MCF 10A (cell line): ENCODE results near the gene PLD1. TPM values are rescaled to one million over a fixed set of nuclear protein-coding genes. Genes with fewer than 3 reads are reported as not detected.

Experiments used
- BruUV-seq: library from RNA; stranded (reverse); fragments of 400-500 nt; replicated peaks from 2 replicates; lab custom pipeline; 2021; lab: Mats Ljungman, UMichigan
- CTCF ChIA-PET: fragments of 300-600 bp; sonication (Branson Sonifier 250); formaldehyde crosslinking; extraction: SDS; loops from one replicate; lab custom pipeline; 2021; ENCODE audit warnings: antibody characterized with exemption, inconsistent platforms; lab: Yijun Ruan, JAX
- POLR2A ChIA-PET: fragments of 300-600, 350-650 bp; sonication (Branson Sonifier 250); formaldehyde crosslinking; extraction: SDS; loops from one replicate; lab custom pipeline; 2020; ENCODE audit warnings: antibody characterized with exemption, inconsistent platforms; lab: Yijun Ruan, JAX
- DNase-seq: peaks from one replicate; pipeline ENCODE4 v3.0.0-alpha.2; 2018; ENCODE audit not compliant: unreplicated experiment
- H3K27ac Mint-ChIP-seq: one replicate; pipeline ENCODE4 v1.8.0; 2022; ENCODE audit warnings: mild to moderate bottlenecking, low read depth, mixed read lengths; ENCODE audit not compliant: unreplicated experiment
- H3K27me3 Mint-ChIP-seq: one replicate; pipeline ENCODE4 v1.8.0; 2022; ENCODE audit warnings: mixed read lengths; ENCODE audit not compliant: insufficient read depth, unreplicated experiment
- H3K36me3 Mint-ChIP-seq: one replicate; pipeline ENCODE4 v1.8.0; 2022; ENCODE audit warnings: mild to moderate bottlenecking, moderate library complexity, mixed read lengths; ENCODE audit not compliant: insufficient read depth, unreplicated experiment
- H3K4me1 Mint-ChIP-seq: one replicate; pipeline ENCODE4 v1.8.0; 2022; ENCODE audit warnings: mixed read lengths; ENCODE audit not compliant: insufficient read depth, unreplicated experiment
- H3K4me3 Mint-ChIP-seq: one replicate; pipeline ENCODE4 v1.8.0; 2022; ENCODE audit warnings: mild to moderate bottlenecking, moderate library complexity, mixed read lengths; ENCODE audit not compliant: unreplicated experiment
- H3K9me3 Mint-ChIP-seq: one replicate; pipeline ENCODE4 v1.8.0; 2022; ENCODE audit warnings: mixed read lengths; ENCODE audit not compliant: unreplicated experiment
- CTCF ChIP-seq: fragments of 200-600 bp; IDR thresholded peaks from one replicate; pipeline ENCODE4 v1.8.0; 2022; ENCODE audit warnings: antibody characterized with exemption, mild to moderate bottlenecking; ENCODE audit not compliant: unreplicated experiment
- intact Hi-C: fragments of 100-400 bp; cut with micrococcal nuclease; formaldehyde crosslinking; loops from 2 replicates; pipeline ENCODE4 v1.14.1; 2022
- total RNA-seq: library from RNA; stranded (reverse); gene quantifications from 2 replicates; pipeline ENCODE4 v1.2.3, GENCODE V29; 2022

The PLD1 gene
- total RNA-seq, 1 experiment from 2014 or later, result 8.0 TPM

GRCh38 chr3:171700157-171700556 is 110.1 kb downstream of the PLD1 start:
- Mint-ChIP-seq H3K9me3 (no peaks in the 10 kb centered on the region), H3K4me1 (no peaks in the 10 kb centered on the region), H3K36me3 (peaks cover 7% of the 10 kb centered on the region), H3K27ac (no peak overlapping the region), H3K4me3 (no peak overlapping the region), H3K27me3 (no peaks in the 10 kb centered on the region)
- BruUV-seq, result no TSS peak
- TF ChIP-seq CTCF, result no peak
- no peak for DNase-seq
- CTCF ChIA-PET, result interaction anchor here (1.0 kb wide), 1 partner anchor 134 kb away, joined by 3 read pairs; no protein-coding TSS in a partner anchor
- POLR2A ChIA-PET, result interaction anchor here (1.6 kb wide), 1 partner anchor 102 kb away, joined by 4 read pairs; no protein-coding TSS in a partner anchor
- intact Hi-C loops, result no loop called here

GRCh38 chr3:171699601-171700000 is 110.7 kb downstream of the PLD1 start:
- H3K9me3 Mint-ChIP-seq, result no peaks in the 10 kb centered on the region
- no peak for DNase-seq
- ChIA-PET CTCF (interaction anchor here (0.6 to 1.0 kb wide), 2 partner anchors 86 to 134 kb away, joined by 3 read pairs; no protein-coding TSS in a partner anchor), POLR2A (interaction anchor here (1.6 kb wide), 1 partner anchor 102 kb away, joined by 4 read pairs; no protein-coding TSS in a partner anchor)
- H3K4me1 Mint-ChIP-seq, result no peaks in the 10 kb centered on the region
- intact Hi-C loops, result no loop called here
- TF ChIP-seq CTCF, result no peak
- no peaks in the 10 kb centered on the region for H3K27me3 Mint-ChIP-seq
- peaks cover 7% of the 10 kb centered on the region for H3K36me3 Mint-ChIP-seq
- H3K4me3 Mint-ChIP-seq, result no peak overlapping the region
- H3K27ac Mint-ChIP-seq, result no peak overlapping the region
- no TSS peak for BruUV-seq

GRCh38 chr3:171696805-171697204 is 113.5 kb downstream of the PLD1 start:
- H3K9me3 Mint-ChIP-seq, result no peaks in the 10 kb centered on the region
- no peaks in the 10 kb centered on the region for H3K27me3 Mint-ChIP-seq
- no peaks in the 10 kb centered on the region for H3K4me1 Mint-ChIP-seq
- intact Hi-C loops, result no loop called here
- H3K27ac Mint-ChIP-seq, result no peak overlapping the region
- POLR2A ChIA-PET, result no interaction called here
- no TSS peak for BruUV-seq
- H3K36me3 Mint-ChIP-seq, result peaks cover 13% of the 10 kb centered on the region
- TF ChIP-seq CTCF, result no peak
- H3K4me3 Mint-ChIP-seq, result no peak overlapping the region
- CTCF ChIA-PET, result interaction anchor here (0.7 to 1.6 kb wide), 5 partner anchors 17 to 137 kb away, joined by 3 to 7 read pairs (median 5); no protein-coding TSS in a partner anchor
- DNase-seq, result no peak

- no peaks in the 10 kb centered on the region for H3K4me1 Mint-ChIP-seq
- ChIA-PET POLR2A (no interaction called here), CTCF (interaction anchor here (0.6 to 1.6 kb wide), 2 partner anchors 23 to 77 kb away, joined by 3 to 5 read pairs; no protein-coding TSS in a partner anchor)
- TF ChIP-seq CTCF, result no peak
- DNase-seq, result no peak
- no TSS peak for BruUV-seq
- H3K27me3 Mint-ChIP-seq, result no peaks in the 10 kb centered on the region
- peaks cover 16% of the 10 kb centered on the region for H3K36me3 Mint-ChIP-seq
- no peak overlapping the region for H3K27ac Mint-ChIP-seq
- intact Hi-C loops, result no loop called here
- H3K9me3 Mint-ChIP-seq, result no peaks in the 10 kb centered on the region
- H3K4me3 Mint-ChIP-seq, result no peak overlapping the region
Measured at GRCh38 chr3:171695426-171695825, 114.9 kb downstream of the PLD1 start.
